Natural killer cell (primary cell): Measurements from ENCODE around the gene P2RX3. TPM values are rescaled to one million over a fixed set of nuclear protein-coding genes. Genes with fewer than 3 reads are reported as not detected.

Experiments used
- ATAC-seq, 3 donors: fragments of 150-1000 bp in 2 of 3; fragments of 200-7000 bp in 1 of 3; cut with Tn5 transposase; 1 replicate in 1 of 3; 2 replicates in 2 of 3; pipeline ENCODE4 v1.10.0; 2021; ENCODE audit warnings: mild to moderate bottlenecking in 2 of 3, moderate library complexity in 2 of 3
- DNase-seq, 2 donors: peaks; one replicate each; pipeline versions ENCODE4 v3.0.0 to v3.0.0-alpha.2; 2013 to 2021; ENCODE audit warnings: mixed read lengths in 1 of 2
- H3K27ac ChIP-seq: one replicate; pipeline ENCODE4 v1.5.1; 2013; ENCODE audit warnings: mild to moderate bottlenecking, low read length
- H3K27me3 ChIP-seq: one replicate; pipeline ENCODE4 v1.6.1; 2013; ENCODE audit warnings: low read length; ENCODE audit not compliant: control insufficient read depth, insufficient read depth
- H3K36me3 ChIP-seq: one replicate; pipeline ENCODE4 v1.6.1; 2013; ENCODE audit warnings: low read length; ENCODE audit not compliant: control insufficient read depth, insufficient read depth
- H3K4me1 ChIP-seq: one replicate; pipeline ENCODE4 v1.6.1; 2013; ENCODE audit warnings: low read length; ENCODE audit not compliant: control insufficient read depth, insufficient read depth
- H3K4me3 ChIP-seq: one replicate; pipeline ENCODE4 v1.5.1; 2013; ENCODE audit warnings: low read length
- H3K9me3 ChIP-seq: one replicate; pipeline ENCODE4 v1.6.1; 2013; ENCODE audit warnings: low read length; ENCODE audit not compliant: control insufficient read depth, insufficient read depth
- H3K27ac Mint-ChIP-seq, 2 donors: one replicate each; pipeline ENCODE4 v1.8.0; 2022; ENCODE audit warnings: mild to moderate bottlenecking in 2 of 2, mixed read lengths in 2 of 2, moderate library complexity in 1 of 2
- H3K27me3 Mint-ChIP-seq, 2 donors: one replicate each; pipeline ENCODE4 v1.8.0; 2022; ENCODE audit warnings: low read depth in 2 of 2, mixed read lengths in 2 of 2
- H3K36me3 Mint-ChIP-seq: one replicate; pipeline ENCODE4 v1.8.0; 2022; ENCODE audit warnings: mixed read lengths
- H3K4me1 Mint-ChIP-seq, 2 donors: one replicate each; pipeline ENCODE4 v1.8.0; 2022; ENCODE audit warnings: mixed read lengths in 2 of 2
- H3K4me3 Mint-ChIP-seq: one replicate; pipeline ENCODE4 v1.8.0; 2022; ENCODE audit warnings: mild to moderate bottlenecking, moderate library complexity, mixed read lengths
- H3K9me3 Mint-ChIP-seq, 2 donors: one replicate each; pipeline ENCODE4 v1.8.0; 2022; ENCODE audit warnings: mixed read lengths in 2 of 2
- CTCF ChIP-seq: fragments of 200-600 bp; IDR thresholded peaks from one replicate; pipeline ENCODE4 v1.8.0; 2022; ENCODE audit warnings: antibody characterized with exemption
- WGBS: methylation state at CpG from one replicate; pipeline ENCODE4 v1.1.7; 2013; ENCODE audit warnings: missing lambda C conversion rate; ENCODE audit not compliant: insufficient coverage; 5-methylcytosine and 5-hydroxymethylcytosine counted together
- intact Hi-C: fragments of 100-400 bp; cut with micrococcal nuclease; formaldehyde crosslinking; loops from one replicate; pipeline ENCODE4 v1.14.2; 2022
- total RNA-seq, 4 donors: library from RNA; stranded (reverse); fragments of 120-200 nt in 1 of 4; gene quantifications; one replicate each; pipeline versions ENCODE4 v1.2.3 to v1.2.4, GENCODE V29; 2013 to 2022

P2RX3 gene
- total RNA-seq, 3 donors from 2014 or later (not counting 1 experiment from before 2014, with no cell fraction given), result not detected

GRCh38 chr11:57408771-57409170 lies 70.6 kb downstream of the P2RX3 start:
- intact Hi-C loops, result no loop called here
- H3K4me3 ChIP-seq, result no peak overlapping the region
- no peaks in the 10 kb centered on the region for H3K27me3 ChIP-seq
- DNase-seq (no peak), ATAC-seq (no peak)
- Mint-ChIP-seq H3K9me3 (no peaks in the 10 kb centered on the region), H3K36me3 (no peaks in the 10 kb centered on the region), H3K27me3 (no peaks in the 10 kb centered on the region), H3K4me3 (no peak overlapping the region), H3K27ac (no peak overlapping the region), H3K4me1 (peaks cover 0 to 4% of the 10 kb centered on the region in 2 donors)
- peaks cover 14% of the 10 kb centered on the region for H3K4me1 ChIP-seq
- no peaks in the 10 kb centered on the region for H3K9me3 ChIP-seq
- no peak for TF ChIP-seq CTCF
- H3K27ac ChIP-seq, result no peak overlapping the region
- peaks cover 23% of the 10 kb centered on the region for H3K36me3 ChIP-seq
- 42% methylated on average over 2 of the region's 2 CpGs for WGBS

- Histone ChIP-seq H3K27ac (no peak overlapping the region), H3K27me3 (no peaks in the 10 kb centered on the region), H3K4me1 (peaks cover 14% of the 10 kb centered on the region), H3K9me3 (no peaks in the 10 kb centered on the region), H3K4me3 (no peak overlapping the region), H3K36me3 (peaks cover 25% of the 10 kb centered on the region)
- 97% methylated on average over 18 of the region's 18 CpGs for WGBS
- no peaks in the 10 kb centered on the region for H3K9me3 Mint-ChIP-seq
- intact Hi-C loops, result no loop called here
- no peak for TF ChIP-seq CTCF
- no peaks in the 10 kb centered on the region for H3K27me3 Mint-ChIP-seq
- H3K4me1 Mint-ChIP-seq, result peaks cover 0 to 4% of the 10 kb centered on the region in 2 donors
- ATAC-seq (no peak), DNase-seq (no peak)
- no peak overlapping the region for H3K27ac Mint-ChIP-seq
- no peaks in the 10 kb centered on the region for H3K36me3 Mint-ChIP-seq
- H3K4me3 Mint-ChIP-seq, result no peak overlapping the region
Observed at GRCh38 chr11:57409321-57410100, 71.4 kb downstream of the P2RX3 start.

GRCh38 chr11:57410287-57410686 lies 72.1 kb downstream of the P2RX3 start:
- Mint-ChIP-seq H3K4me1 (peaks cover 0 to 4% of the 10 kb centered on the region in 2 donors), H3K27me3 (no peaks in the 10 kb centered on the region), H3K9me3 (no peaks in the 10 kb centered on the region), H3K4me3 (no peak overlapping the region), H3K27ac (no peak overlapping the region), H3K36me3 (no peaks in the 10 kb centered on the region)
- no peak for ATAC-seq
- no peak for TF ChIP-seq CTCF
- intact Hi-C loops, result no loop called here
- no peaks in the 10 kb centered on the region for H3K27me3 ChIP-seq
- H3K4me1 ChIP-seq, result peaks cover 14% of the 10 kb centered on the region
- H3K36me3 ChIP-seq, result peaks cover 30% of the 10 kb centered on the region
- no peak overlapping the region for H3K4me3 ChIP-seq
- H3K9me3 ChIP-seq, result no peaks in the 10 kb centered on the region
- H3K27ac ChIP-seq, result no peak overlapping the region
- DNase-seq, result no peak

- 96% methylated on average over 4 of the region's 4 CpGs for WGBS
- H3K9me3 ChIP-seq, result no peaks in the 10 kb centered on the region
- no peak overlapping the region for H3K27ac Mint-ChIP-seq
- no peak overlapping the region for H3K4me3 Mint-ChIP-seq
- DNase-seq (no peak), ATAC-seq (no peak)
- no peaks in the 10 kb centered on the region for H3K27me3 Mint-ChIP-seq
- no peak for TF ChIP-seq CTCF
- H3K4me1 Mint-ChIP-seq, result no peaks in the 10 kb centered on the region
- peaks cover 44% of the 10 kb centered on the region for H3K36me3 ChIP-seq
- no peak overlapping the region for H3K27ac ChIP-seq
- no peaks in the 10 kb centered on the region for H3K36me3 Mint-ChIP-seq
- no peak overlapping the region for H3K4me3 ChIP-seq
- intact Hi-C loops, result no loop called here
- H3K9me3 Mint-ChIP-seq, result no peaks in the 10 kb centered on the region
- no peaks in the 10 kb centered on the region for H3K4me1 ChIP-seq
- no peaks in the 10 kb centered on the region for H3K27me3 ChIP-seq
Observed at GRCh38 chr11:57413681-57414080, 75.5 kb downstream of the P2RX3 start.
